Activated CD4-positive, CD25-positive, alpha-beta regulatory T cell treated with anti-CD3 and anti-CD28 coated beads, Interleukin-2, amount 50 U/mL, for 16 hours (primary cell): Measurements from ENCODE around the gene TPRX2.
"Not testable (repeated sequence)": the region's sequence is repeated elsewhere in the genome, so short reads cannot be mapped to it uniquely, and the experiment has no call there.

ENCODE experiments used
- DNase-seq: peaks from one replicate; pipeline ENCODE4 v3.0.0-alpha.2; 2020; ENCODE audit warnings: low read depth, low spot score

Gene TPRX2

DNA sequence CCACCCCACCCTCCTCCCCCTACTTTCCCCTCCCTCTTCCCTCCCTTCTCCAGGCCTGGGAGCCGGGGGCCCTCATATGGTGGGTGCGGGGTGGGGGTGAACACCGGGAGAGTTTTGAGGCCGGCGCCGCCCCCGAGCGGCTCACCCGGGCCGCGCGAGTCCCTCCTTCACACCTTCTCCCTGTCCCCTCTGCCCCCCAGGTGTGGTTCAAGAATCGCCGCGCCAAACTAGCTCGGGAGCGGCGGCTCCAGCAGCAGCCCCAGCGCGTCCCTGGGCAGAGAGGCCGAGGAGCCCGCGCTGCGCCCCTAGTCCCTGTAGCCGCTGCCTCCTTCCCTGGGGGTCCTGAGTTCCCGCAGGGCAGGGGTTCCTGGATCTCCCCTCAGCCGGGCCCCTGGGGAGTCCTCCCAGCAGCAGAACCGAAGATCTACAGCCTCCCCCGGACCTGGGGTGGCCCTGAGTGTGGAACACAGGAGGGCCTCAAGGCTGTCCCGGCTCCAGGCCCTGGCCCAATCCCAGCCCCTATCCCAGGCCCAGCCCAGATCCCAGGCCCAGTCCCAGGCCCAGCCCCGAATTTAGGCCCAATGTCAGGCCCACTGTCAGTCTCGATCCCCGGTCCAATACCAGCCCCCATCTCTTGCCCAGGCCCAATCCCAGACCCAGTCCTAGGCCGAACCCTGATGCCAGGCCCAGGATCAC is 1.7 kb downstream of the TPRX2 start:
- DNase-seq: no peak

DNA sequence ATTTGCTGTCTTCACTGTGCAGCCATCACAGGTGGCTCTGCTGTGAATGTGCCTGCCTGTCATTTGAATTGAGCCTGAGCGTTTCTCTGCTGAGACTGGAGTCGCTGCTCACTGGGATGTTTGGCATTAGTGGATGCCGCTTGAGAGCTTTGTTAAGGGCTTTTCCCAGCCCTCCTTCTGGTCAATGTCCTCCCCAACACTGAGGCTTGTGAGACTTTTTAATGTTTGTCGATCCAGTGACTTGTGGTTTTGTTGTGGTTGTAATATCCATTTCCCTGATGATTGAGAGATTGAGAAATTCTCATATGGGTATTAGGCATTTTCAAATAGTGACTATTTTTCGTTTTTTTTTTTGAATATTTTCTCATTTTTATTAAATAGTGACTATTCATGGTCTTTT is 2.6 kb downstream of the TPRX2 start:
- no peak for DNase-seq

DNA sequence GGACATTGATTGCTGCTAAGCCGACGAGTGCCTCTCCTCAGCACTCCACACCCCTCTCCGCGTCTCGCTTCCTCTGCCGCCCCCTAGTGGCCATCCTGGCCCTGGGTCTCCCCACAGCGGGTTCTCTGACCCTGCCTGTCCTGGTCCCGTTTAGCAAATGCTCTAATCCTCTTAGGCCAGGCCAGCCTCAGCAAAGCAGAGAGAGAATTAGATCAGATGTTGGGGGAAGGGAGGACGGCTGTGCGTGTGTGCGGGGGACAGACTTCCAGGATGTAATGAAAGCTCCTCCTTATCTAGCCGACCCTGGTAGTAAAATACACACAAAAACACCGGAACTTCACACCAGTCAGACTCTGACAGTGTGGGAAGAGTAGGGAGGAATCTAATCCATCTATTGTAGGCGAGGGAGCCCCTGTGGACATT is 4.5 kb downstream of the TPRX2 start:
- peak; percentile 75 for DNase-seq

DNA sequence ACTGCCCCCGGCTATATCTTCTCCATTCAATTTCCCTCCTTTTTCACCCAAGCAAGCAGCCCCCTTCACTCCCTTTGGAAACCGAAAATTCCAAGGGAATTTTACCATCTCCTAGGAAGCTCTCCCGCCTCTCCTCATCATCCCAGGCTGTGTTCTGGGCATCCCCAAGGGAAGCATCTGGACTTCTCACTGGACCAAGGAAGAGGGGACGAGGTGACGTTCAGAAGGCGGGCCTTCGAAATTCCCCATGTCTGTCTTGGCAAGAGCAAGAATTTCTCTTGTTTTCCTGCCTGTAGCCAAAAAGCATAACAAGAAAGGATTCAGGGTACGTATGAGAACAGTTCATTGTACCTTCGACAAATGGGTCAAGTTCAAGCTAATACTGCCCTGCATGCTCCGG is 6.1 kb downstream of the TPRX2 start:
- no peak for DNase-seq

DNA sequence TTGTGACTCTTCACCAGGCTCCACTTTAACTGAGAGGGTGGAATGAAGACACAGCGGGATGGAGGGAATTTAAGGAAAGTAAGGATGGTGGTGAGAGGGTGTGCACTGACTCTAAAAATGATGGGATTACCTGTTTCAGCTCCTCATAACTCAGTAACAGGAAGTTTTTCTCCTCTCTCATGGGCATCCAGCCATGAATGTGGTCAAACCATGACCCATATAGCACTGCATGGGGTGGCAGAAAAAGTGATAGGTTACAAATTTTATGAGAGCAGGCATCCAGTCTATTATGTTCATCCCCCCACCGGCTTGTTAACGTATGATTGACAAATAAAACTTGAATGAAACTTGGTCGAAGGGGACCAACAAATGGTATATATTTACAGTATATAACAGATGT is 19.9 kb downstream of the TPRX2 start:
- no peak for DNase-seq

DNA sequence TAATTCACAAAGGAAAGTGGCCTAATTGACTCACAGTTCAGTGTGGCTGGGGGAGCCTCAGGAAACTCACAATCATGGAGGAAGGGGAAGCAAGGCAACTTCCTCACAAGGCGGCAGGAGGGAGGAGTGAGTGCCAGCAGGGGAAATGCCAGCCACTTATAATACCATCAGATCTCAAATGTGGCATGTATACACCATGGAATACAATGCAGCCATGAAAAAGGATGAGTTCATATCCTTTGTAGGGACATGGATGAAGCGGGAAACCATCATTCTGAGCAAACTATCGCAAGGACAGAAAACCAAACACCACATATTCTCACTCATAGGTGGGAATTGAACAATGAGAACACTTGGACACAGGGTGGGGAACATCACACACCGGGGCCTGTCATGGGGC is 20.4 kb downstream of the TPRX2 start:
- DNase-seq: not testable (repeated sequence)

DNA sequence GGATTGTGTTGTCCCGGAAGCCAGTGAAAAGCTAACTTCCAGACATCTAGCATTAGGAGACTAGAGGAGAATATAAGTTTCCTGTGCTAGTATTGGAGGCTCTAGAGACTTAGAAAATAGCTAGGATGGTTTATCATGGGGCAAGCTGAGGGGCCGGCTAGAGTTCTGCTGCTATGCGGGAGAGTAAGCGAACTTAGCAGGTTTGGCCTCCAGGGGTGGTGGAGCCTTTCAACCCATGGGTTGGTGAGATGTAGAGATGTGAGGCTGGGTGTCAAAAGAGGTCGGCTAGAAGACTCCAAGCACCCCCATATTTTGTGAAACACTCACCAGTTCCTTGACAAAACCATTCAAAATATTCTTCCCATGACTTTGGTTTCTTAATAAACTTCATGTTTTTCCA is 22.7 kb downstream of the TPRX2 start:
- DNase-seq: no peak

DNA sequence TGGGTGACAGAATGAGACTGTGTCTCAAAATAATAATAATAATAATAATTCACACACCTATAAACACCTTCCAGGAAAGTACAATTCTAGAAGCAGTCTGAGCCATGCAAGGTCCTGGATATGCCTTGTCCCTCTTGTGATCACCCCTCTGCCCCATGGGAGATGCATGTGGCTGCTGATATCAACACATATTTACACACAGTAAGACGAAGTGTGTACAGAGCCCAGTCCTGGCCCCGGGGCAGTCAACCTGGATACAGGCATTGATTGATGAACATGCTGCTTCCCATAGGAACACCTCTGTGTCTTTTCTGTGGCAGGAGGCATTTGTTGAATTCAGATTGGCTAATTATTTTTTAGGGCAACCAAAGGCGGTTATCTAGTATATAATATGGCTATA is 23.9 kb downstream of the TPRX2 start:
- no peak for DNase-seq

DNA sequence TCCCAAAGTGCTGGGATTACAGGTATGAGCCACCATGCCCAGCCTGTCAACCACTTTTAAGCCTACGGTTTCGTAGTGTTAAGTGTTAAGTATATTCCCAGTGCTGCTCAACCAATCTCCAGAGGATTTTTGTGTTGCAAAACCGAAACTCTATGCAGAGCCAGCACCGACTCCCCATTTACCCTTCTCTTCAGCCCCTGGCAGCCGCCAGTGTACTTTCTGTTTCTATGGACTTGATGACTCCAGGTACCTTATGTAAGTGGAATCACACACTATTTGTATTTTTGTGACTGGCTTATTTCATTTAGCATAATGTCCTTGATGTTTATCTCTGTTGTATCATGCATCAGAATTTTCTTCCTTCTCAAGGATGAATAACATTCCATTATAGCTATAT is 26.0 kb downstream of the TPRX2 start:
- DNase-seq: no peak

DNA sequence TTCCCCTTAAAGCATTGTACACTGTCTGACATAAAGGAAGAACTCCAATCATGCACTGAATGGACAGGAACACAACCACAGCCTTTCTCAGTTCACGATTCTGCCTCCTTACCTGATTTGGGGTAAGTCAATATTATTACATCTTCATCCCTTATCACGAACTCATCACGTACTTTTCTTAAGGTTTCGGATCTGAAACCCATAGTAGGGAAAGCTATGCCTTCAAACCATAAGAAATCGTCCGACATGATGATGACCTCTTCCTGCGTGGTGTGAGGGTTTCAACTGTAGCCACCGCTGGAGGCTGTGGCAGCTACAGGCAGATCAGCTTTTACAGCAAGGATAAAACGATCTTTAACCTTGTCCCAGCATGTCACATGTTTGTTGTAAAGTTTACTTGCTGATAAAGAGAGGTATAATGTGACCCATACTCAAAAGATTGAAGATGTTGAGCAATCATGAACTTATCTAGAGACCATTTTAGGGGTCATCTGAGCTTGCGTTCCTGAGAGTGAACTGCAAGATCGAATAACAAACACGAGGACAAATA is 27.1 kb downstream of the TPRX2 start, which contains the start of gene SULT2A1:
Gene SULT2A1 (minus strand): TSS at position 306 of the 550 bp plus-strand sequence. CDS start 58 bp downstream, at position 248.
- no peak for DNase-seq

DNA sequence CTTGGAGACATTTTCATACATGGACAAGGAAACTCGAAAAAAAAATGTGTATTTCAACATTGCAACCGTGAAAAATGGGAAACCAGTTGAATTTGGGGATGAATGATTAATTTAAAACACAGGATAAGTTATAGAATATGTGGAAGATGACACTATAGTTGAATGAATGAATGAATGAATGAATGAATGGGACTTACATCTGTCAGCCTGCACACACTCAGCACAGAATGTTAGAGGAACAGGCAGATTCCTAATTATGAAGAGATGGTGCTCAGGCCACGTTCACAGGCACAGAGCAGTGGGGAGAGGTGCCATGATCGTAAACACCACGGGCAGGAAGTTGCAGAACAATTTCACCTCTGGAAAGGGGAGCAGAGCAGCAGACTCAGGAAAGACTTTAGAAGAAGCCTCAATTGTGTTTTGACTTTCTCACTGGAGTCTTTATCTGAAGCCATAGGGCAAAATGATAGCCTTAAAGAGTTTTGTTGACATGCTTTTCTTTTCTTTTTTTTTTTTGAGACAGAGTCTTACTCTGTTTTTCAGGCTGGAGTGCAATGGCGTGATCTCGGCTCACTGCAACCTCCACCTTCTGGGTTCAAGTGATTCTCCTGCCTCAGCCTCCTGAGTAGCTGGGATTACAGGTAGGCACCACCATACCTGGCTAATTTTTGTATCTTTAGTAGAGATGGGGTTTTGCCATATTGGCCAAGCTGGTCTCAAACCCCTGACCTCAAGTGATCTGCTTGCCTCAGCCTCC is 32.0 kb downstream of the TPRX2 start:
- no peak for DNase-seq

DNA sequence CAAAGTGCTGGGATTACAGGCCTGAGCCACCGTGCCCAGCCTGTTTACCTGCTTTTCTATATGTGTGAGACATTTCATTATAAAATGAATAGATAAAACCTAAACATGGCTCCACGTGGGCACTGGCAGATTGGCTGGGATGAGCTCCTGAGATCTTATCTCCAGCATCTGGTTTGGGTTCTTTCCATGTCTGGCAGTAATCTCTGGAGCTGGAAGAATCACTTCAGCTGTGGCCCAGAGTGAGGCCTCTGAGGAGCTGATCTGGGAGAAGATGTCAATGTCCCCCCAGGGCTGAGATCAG is 32.5 kb downstream of the TPRX2 start:
- DNase-seq: no peak

DNA sequence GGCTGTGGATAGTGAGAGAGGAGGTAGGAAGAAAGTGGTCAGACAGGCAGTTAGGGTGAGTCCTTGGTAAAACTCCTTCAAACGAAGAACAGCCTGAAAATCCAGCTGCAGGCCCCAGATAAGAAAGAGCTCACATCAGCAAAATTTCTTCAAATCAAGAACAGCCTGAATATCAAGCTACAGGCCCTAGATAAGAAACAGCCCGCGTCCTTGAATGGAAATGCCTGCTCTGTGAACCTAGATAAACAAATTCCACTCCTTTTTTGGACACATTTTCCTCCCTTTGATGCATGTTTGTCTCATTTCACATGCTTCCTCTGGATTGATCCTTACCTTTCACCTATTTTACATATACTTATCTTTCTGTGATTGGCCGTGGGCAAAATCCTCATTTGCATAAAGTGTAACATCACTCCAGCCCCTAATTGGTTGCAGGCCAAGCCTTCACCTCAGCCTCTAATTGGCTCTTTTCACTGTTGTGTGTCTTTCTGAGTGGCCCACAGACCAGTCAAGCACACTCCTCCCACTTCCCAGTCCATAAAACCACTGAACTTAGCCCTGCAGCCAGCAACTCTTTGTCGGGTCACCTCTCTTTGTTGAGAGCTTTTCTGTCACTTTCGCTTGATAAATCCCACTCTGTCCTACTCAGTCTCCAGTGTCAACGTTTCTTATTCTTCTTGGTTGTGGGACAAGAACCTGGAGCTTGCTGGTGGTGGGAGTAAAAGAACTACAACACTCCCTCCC is 33.1 kb downstream of the TPRX2 start:
- no peak for DNase-seq

DNA sequence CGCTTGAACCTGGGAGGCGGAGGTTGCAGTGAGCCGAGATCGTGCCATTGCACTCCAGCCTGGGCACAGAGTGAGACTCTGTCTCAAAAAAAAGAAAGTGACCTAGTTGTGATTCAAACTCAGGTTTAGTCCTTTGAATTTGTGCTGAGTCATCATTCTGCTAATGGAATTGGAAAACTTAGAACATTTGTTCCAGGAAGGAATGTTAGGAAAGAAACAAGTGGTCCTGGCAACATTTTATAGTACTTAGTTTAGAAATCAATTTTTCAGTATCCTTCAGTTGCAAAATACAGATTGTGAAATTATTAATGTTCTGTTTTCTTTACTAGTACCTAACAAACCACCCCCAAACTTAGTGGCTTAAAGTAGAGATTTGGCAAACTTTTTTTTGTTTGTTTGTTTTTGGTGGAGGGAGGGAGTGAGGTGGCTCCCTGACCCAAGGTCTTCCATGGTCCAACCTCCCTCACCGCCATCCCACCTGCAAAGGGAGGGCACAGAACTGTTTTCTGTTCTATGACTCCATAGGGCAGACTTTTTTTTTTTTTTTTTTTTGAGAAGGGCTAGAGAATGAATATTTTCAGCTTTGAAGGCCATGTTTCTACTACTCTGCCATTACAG is 36.2 kb downstream of the TPRX2 start:
- no peak for DNase-seq

DNA sequence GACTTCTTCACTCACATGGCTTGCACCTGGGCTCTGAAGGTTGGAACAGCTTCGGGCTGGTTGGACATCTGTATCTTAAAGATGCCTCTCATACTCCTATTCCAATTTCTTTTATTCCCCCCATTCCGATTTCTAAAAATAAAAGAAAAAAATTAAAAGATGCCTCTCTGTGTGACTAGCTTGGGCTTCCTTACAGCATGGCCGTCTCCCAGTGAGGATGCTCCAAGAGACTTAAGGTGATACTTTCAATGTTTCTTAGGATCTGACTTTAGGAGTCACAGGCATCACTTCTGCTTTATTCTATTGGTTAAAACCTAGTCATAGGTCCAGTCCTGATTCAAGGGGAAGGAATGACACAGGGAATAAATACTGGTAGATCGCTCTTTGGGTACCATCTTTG is 37.0 kb downstream of the TPRX2 start:
- DNase-seq: no peak

DNA sequence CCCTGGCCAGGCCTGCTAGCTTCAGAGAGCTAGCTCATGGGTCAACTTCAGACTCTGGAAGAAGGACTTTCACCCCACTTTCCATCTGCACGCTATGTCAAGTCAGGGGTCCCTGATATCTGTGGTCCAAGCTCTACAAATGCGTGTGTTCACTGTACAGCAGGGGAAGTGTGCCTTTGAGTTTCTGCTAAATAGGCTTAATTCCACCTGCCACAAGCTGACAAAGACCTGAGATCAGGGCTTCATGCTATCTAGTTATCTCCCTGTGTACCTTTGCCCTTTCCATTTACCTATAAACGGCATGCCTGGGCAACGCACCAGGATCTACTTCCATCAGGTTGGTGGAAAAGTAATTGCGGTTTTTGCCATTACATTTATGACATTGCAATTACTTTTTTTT is 37.7 kb downstream of the TPRX2 start:
- no peak for DNase-seq

DNA sequence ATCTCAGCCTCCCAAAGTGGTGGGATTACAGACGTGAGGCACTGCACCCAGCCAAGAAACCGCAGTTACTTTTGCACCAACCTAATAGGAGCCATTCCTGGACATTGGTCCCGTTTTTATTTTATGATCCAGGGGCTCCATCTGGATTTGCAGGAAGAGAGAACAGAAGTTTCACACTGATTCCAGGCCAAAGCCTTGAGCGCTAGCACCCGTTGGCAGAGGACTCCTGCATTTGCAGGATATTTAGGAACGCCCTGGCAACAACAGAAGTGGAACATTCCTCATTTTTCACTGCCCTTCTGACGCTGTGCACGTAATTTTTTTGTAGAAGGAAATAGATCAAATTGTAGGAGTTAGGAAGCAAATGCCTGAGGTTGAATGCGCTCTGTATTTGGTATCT is 38.8 kb downstream of the TPRX2 start:
- DNase-seq: no peak

DNA sequence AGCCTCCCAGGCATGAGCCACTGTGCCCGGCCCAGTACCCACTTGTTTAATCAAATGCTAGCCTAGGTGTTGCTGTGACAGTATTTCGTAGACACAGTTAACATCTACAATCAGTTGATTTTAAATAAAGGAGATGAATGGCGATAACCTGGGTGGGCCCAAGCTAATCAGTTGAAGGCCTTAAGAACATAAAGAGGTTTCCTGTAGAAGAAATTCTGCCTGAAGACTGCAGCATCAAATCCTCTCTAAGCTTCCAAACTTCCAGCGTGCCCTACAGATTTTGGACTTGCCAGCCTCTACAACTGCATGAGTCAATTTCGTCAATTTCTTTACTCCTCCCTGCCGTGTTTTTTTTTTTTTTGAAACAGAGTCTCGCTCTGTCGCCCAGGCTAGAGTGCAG is 40.3 kb downstream of the TPRX2 start:
- DNase-seq: no peak

DNA sequence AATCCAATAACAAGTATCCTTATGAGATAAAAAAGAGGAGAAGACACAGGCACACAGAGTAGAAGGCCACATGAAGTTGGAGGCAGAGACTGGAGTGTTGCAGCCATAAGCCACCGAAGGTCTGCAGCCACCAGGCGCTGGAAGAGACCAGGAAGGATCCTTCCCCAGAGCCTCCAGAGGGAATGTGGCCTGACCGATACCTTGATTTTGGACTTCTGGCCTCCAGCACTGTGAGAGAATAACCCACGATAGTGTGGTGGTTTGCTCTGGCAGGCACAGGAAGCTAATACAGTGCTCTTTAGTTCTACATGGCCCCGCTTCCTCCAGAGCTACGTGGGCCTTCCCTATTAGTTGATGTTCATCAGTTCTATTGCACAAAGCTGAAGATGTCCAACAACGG is 42.3 kb downstream of the TPRX2 start:
- no peak for DNase-seq

DNA sequence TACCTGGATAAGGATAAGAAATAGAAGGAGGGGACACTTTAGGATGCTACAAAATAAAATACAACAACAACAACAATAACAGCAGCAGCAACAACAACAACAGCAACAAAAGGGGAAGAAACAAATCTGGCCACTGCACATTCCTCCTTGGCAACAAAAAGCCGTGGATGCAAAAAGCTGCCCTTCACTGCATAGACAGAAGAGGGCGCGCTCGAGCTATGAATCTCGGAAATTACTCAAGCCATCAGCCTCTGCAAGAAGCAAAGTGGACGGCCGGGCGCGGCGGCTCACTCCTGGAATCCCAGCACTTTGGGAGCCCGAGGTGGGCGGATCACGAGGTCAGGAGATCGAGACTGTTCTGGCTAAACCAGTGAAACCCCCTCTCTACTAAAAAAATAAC is 50.3 kb downstream of the TPRX2 start:
- peak; percentile 50 for DNase-seq

DNA sequence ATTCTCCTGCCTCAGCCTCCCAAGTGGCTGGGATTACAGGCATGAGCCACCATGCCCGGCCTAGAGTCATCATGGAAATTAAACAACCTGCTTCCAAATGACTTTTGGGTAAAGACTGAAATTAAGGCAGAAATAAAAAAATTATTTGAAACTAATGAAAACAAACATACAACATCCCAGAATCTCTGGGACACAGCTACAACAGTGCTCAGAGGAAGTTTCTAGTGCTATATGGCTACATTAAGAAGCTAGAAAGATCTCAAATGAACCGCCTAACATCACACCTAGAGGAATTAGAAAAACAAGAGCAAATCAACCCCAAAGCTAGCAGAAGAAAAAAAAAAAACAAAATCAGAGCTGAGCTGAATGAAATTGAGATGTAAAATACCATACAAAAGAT is 51.2 kb downstream of the TPRX2 start:
- not testable (repeated sequence) for DNase-seq
